ENCODE results near the gene MAML1.

MAML1 gene

DNA sequence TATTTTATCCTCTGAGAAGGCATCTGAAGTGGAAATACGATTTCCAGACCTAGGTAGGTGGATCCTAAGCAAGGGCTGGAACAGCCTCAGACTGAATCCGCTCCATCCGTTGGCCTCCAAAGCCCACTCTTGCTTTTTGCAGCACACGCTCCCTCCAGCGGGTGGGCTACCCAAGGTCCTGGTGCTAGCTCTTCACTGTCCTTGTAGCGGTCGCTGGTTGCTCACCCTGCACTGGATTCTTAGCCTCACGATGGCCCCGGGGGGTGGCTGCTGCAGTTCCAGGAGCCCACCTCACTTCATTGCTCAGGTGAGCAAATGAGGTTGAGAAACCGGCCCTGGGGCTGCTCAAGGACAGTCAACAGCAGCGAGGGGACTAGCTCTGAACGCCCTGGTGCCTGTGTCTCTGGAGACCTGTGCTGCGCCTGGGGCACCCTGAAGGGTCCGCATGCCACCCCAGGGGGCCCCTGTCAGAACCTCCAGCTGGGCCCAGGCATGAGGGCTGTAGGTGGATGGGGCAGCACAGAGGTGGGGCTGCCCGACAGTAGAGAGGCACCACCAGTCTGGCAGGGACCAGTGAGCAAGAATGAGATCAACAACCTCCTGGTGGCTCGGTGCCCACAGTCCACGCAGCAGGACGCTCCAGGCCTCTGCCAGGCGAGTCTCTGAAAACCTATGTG is 69.7 kb downstream of the MAML1 start:
- in situ Hi-C loops (cut with HindIII; ENCODE audit: low sequenced_read_pairs), result no loop called here

GRCh38 chr5:179802950-179803562 is 70.4 kb downstream of the MAML1 start:
- in situ Hi-C loops (cut with HindIII; ENCODE audit: low sequenced_read_pairs), result no loop called here

DNA sequence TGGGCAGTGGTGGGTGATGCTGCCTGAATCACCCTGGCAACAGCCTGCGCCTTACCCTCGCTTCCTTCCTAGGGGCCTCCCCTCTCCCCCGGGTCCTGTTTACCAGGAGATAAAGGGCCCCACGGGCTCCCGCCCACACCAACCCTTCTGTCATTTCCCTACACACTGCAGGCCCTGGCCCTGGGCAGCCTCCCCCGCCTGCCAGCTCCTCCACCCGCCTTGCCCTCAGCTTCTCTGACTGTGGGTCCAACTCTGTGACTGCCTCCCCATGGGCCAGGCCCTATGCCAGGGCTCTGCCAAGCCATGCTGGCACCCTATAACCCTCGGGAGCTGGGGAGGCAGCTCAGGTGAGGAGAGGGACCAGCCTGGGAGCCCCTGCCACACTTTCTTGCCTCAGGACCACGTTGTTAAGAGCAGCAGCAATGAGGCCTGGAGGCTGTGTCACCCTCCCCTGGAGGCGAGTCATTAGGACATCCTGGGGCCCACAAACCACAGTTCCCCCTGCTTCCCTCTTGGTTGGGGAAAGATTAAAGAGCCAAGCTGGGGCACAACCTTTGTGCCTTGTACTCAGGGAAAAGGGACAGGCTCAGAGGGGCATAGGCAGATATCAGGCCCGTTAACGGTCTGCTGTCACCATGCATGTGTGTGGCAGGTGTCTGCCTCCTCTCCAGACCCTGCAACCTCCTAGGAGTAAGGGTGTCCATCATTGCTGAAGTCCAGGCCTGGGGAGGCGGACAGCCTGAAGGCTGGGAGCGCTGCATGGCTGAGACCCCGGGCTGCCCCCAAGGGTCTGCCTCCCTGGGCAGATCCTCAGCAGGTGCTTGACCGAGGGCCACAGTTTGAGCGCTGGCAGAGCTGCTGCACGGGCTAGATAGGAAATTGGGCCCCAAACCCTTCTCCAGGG is 71.3 kb downstream of the MAML1 start:
- in situ Hi-C loops (cut with HindIII; ENCODE audit: low sequenced_read_pairs), result no loop called here

DNA sequence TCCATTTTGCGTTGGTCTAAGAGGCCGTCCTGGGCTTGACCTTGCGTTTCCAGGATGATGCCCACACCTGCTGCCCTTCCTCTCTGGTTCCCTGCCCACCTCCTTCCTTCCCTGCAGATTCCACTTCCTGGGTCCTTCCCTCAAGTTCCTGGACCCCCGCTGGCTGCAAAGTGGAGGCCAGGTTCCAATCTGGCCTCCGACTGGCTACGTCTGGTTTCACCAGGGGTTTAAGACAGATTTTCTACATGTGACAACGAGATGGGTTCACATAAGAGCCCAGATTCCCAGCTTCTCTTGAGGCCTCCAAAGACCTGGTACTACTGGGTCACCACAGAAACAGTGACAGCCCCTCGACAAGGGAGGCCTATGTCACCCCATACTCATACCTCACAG is 71.9 kb downstream of the MAML1 start:
- in situ Hi-C loops (cut with HindIII; ENCODE audit: low sequenced_read_pairs), result no loop called here

GRCh38 chr5:179805070-179805528 is 72.5 kb downstream of the MAML1 start:
- in situ Hi-C loops (cut with HindIII; ENCODE audit: low sequenced_read_pairs), result loop anchor here (5.0 kb wide), 1 partner anchor 48 kb away; no protein-coding TSS in a partner anchor

DNA sequence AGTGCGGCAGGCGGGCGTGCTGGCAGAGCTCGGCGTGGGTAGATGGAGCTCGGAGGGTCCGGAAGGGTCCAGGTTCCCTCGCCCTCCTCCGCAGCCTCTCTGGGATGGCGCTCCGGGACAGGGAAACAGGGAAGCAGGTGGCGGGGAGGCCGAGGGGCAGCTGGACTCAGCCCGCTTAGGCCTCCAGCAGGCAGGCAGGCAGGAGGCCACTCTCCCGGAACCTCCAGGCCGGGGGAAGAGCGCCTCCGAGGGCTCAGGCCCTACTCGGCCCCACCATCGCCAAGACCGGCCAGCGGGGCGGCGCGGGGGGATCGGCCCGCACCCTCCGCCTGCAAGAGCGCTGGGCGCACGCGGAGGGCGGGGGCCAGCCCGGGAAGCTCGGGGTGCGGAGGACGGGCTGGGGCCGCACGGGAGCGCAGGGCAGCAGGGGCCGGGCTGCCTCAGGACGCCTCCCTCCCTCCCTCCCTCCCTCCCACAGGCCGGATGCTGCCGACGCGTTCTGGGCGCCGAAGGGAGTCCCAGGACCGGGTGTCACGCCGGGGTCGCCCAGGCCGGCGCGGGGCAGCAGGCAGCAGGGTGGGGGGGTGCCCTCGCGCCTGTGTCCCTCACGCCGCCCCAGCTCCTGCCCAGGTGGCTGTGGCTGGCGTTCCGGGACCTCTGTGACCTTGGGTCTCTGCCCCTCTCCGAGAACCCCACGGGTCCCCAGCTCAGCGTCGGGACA is 73.1 kb downstream of the MAML1 start:
- in situ Hi-C loops (cut with HindIII; ENCODE audit: low sequenced_read_pairs), result loop anchor here (5.0 kb wide), 1 partner anchor 48 kb away; no protein-coding TSS in a partner anchor

- in situ Hi-C loops (cut with HindIII; ENCODE audit: low sequenced_read_pairs), result loop anchor here (5.0 kb wide), 1 partner anchor 49 kb away; no protein-coding TSS in a partner anchor
Measured at GRCh38 chr5:179806250-179807048, 73.8 kb downstream of the MAML1 start, which contains the start of gene MGAT4B. TSS of gene MGAT4B (minus strand) at chr5:179806866. CDS start at chr5:179806583, 283 bp downstream.

DNA sequence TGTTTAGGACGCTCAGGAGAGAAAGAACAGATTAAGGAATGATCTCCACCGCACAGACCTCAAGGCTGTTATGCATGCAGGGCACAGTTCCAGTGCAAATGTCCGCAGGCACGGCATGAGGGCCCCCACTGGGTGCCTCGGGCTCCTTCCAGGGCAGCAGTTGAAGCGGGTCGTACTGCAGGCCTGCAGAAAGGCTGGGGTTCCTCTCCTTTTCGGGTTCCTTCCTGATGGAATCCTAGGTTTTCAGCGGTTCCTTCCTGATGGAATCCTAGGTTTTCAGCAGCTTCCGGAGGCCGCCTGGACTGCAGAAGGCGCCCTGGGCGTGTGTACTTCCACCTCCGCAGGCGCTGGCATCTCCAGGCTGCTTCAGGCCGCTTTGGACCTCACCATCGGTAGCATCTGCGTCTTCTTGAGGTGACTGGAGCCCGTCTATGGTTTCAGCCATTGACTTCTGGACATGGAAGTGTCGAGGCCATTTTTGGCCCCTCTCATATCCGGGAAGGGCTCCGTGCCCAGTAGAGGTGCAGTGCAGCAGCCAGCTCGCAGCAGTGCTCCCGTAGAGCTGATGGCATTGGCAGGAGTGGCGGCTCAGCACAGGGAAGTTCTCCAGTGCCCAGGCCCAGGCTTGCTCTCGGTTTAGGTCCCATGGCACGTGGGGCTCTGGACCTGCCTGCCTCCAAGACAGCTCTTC is 79.7 kb downstream of the MAML1 start:
- in situ Hi-C loops (cut with HindIII; ENCODE audit: low sequenced_read_pairs), result no loop called here

DNA sequence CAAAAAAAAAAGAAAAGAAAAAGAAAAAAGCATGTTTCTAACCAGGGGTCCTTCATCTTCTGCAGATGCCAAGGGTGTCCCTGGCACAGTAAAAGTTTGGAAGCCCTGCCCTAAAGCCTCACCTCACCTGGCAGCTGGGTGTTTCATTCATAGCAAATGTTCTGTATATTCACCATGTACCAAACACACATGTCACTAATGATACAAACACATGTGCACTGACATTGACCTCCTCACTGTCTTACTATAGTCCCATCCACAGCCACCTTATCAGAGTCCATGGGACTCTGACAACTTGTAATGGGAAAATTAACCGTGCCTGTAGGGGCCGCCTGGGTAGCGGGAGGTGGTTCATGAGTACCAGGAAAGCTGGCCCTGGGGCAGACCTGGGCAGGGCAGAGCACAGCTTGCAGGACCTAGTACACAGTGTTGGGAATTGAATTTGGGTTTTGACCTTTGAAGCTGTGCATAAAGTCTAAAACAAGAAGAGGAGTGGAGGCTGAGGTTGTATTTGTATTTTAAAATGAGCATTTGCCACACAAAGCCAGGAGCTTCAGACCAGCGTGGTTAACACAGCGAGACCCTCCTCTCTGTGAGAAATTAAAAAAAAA is 80.5 kb downstream of the MAML1 start:
- in situ Hi-C loops (cut with HindIII; ENCODE audit: low sequenced_read_pairs), result no loop called here

- in situ Hi-C loops (cut with HindIII; ENCODE audit: low sequenced_read_pairs), result no loop called here
Measured at GRCh38 chr5:179814090-179814489, 81.5 kb downstream of the MAML1 start.

DNA sequence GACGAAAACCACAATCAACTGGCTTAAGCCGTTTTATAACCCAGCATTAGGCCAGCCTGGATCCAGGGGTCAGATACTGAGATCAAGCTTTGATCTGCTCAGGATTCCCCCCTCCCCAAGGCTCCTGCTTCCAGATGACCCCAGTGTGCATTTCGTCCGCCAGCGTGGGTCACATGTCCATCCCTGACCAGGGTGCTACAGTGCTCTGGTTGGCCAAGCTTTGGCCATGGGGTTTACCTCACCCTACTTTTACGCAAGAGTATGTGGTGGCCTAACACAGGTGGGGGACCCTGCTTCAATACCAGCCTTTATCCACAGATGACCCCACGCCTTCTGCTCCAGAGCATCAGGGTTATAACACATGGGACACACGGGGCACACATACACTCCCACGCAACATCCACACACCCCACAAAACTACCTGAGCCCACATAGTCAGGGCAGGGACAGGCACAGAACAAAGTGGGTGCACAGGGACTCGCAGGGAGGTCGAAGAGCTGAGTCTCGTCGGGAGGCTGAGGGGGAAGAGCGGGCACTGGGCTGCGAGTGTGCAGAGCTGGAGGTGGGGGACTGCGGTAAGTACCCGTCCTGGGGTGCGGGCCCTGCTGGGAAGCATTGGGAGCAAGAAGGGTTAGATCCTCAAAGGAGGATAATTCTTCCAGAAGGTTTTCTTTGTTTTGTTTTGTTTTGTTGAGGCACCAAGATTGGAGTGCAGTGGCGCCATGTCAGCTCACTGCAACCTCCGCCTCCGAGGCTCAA is 83.0 kb downstream of the MAML1 start:
- in situ Hi-C loops (cut with HindIII; ENCODE audit: low sequenced_read_pairs), result no loop called here

- in situ Hi-C loops (cut with HindIII; ENCODE audit: low sequenced_read_pairs), result no loop called here
Measured at GRCh38 chr5:179816401-179816795, 83.8 kb downstream of the MAML1 start.

DNA sequence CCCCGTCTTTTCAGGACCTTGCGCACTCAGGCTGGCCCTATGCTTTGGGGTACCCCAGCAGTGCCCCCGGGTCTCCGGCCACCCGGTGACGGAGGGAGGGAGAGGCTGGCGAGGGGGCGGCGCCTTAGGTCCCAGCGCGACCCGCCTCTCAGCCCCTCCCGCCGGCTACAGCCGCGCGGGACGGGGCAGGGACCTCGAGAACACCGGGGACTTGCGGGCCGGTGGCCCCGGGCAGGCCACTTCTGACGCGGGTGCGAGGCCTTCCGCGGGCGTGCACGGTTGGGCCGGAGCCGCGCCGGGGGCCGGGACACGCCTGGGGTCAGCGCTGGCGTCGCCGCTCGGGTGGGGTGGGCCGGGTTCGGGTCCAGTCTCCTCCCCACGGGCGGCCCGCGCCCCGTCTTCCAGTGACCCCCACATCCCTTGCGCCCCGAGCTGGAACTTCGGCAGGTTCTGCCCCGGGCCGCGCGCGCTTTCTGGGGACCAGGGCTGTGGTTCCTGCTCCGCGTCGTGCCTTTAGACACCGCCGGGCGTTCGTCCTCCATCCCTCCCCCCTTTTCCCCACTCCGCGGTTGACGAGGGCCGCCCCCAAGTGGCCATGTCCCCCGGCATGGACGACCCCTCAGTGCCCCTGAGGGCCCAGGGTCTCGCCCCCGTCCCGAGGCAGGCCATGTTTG is 84.3 kb downstream of the MAML1 start:
- in situ Hi-C loops (cut with HindIII; ENCODE audit: low sequenced_read_pairs), result no loop called here

DNA sequence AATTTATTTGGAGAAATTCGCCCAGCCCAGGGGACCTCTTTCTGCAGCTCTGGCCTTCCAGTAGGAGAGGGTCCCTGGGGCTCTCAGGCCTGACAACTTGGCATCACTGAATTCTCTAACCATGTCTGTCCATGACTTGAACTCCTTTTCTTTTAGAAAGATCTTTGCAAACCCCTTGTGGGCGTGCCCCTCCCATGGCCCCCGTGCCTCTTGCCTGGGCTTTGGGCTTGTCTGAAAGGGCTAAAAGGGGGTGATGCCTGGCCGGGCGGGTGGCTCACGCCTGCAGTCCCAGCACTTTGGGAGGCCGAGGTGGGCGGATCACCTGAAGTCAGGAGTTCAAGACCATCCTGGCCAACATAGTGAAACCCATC is 84.8 kb downstream of the MAML1 start:
- in situ Hi-C loops (cut with HindIII; ENCODE audit: low sequenced_read_pairs), result no loop called here

DNA sequence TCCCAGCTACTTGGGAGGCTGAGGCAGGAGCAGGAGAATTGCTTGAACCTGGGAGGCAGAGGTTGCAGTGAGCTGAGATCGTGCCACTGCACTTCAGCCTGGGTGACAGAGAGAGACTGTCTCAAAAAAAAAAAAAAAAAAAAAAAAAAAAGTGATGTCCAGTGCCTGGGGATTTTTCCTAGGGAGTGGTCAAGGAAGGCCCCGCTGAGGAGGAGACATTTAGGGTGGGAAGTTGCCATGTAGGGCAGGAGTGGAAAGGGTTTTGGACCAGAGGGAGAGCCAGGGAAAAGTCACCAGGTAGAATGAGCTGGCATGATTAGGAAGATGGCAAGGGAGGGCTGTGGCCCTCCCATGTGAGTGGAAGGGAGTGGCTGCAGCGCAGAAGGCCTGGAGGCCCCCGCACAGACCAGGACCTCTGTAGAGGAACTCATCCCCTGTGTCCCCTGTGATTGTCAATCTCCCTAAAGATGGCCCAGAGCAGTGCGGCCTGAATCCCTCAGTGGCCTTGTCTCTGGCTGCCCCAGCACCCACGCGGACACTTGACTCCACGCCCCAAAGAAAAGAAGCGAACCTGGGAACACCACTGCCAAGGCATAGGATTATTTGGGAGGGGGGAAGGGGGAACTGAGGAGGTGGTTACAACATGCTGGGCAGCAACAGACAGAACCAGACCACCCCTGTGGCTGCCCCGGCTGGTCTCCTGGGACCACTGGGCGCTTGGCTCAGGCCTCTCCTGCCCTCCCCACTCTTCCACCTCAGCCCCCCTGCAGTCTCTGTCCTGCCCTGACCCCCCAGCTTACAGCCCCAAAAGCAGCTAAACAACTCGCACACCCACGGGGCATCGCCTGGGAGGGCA is 85.5 kb downstream of the MAML1 start:
- in situ Hi-C loops (cut with HindIII; ENCODE audit: low sequenced_read_pairs), result no loop called here

- in situ Hi-C loops (cut with HindIII; ENCODE audit: low sequenced_read_pairs), result no loop called here
Measured at GRCh38 chr5:179818746-179819295, 86.2 kb downstream of the MAML1 start.
